HG03442 (cell line): Measurements from ENCODE around the gene FADS2.

ENCODE experiments used
- ATAC-seq: cut with Tn5 transposase; IDR thresholded peaks from one replicate; pipeline ENCODE4 v1.9.1; 2021; ENCODE audit warnings: mild to moderate bottlenecking, moderate library complexity; ENCODE audit not compliant: unreplicated experiment

Gene FADS2

GRCh38 chr11:61902313-61902712 is 74.2 kb downstream of the FADS2 start:
- ATAC-seq = no peak

GRCh38 chr11:61903845-61904244 is 75.7 kb downstream of the FADS2 start:
- no peak for ATAC-seq

DNA sequence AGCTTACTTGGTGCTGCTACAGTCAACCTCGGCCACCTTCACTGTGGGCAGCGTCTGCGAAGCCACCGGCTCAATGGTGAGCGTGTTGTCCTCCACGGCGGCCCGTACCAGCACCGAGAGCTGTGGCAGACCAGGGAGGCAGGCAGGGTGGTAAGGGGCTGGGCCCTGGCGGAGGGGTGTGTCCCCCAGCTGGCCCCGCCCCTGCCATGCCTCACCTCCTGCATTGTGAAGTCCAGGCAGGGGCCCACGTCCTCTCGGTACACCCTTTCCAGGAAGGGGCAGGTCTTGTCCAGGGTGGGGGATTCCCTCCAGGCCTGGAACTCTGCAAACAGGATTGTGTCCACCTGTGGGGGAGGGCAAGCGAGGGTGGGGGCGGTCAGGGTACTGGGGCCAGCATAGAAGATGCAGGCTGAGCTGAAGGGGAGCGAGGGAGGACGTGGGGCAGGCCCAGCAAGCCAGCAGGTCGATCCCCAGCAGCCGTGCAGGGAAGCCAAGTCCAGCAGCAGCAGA is 76.5 kb downstream of the FADS2 start:
- ATAC-seq = no peak

GRCh38 chr11:61905067-61905696 is 77.1 kb downstream of the FADS2 start:
- ATAC-seq = no peak

GRCh38 chr11:61905801-61906521 is 77.9 kb downstream of the FADS2 start:
- ATAC-seq = no peak

DNA sequence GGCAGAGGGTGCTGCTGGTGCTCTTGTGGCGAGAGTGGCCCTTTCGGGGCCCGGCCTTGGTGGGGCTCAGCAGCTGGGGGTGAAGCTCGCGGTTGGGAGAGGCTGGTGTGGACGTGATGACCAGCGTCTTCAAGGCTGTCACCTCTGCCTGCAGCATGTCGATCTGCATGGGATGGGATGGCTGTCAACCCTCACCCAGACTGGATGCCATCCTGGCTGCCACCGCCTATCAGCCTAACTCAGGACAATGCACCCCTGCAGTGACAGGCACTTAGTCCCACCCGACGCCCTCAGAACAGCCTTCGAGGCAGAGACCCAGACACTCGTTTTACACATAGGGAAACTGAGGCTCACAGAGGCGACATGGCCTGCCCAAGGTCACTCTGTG is 78.4 kb downstream of the FADS2 start:
- no peak for ATAC-seq

DNA sequence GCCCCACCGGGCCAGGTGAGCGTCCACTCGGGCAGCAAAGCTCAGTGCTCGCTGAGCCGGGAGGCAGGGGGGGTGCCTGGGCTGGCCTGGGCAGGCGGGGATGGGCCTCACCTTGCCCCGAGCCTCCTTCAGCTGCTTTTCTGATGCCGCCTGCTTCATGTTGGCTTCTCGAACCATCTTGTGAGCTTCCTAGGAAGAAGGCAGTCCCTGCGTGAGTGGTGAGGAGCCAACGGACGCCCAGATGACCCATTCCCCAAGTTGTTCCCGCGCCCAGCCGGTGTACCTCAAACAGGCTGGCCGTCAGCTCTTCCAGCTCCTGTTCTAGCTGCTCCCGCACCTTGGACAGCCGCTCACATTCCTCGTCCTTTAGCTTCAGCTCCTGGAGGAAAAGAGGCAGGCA is 79.2 kb downstream of the FADS2 start:
- ATAC-seq = no peak

- ATAC-seq = no peak
These were observed 80.0 kb downstream of the FADS2 start for GRCh38 chr11:61907871-61908729.

DNA sequence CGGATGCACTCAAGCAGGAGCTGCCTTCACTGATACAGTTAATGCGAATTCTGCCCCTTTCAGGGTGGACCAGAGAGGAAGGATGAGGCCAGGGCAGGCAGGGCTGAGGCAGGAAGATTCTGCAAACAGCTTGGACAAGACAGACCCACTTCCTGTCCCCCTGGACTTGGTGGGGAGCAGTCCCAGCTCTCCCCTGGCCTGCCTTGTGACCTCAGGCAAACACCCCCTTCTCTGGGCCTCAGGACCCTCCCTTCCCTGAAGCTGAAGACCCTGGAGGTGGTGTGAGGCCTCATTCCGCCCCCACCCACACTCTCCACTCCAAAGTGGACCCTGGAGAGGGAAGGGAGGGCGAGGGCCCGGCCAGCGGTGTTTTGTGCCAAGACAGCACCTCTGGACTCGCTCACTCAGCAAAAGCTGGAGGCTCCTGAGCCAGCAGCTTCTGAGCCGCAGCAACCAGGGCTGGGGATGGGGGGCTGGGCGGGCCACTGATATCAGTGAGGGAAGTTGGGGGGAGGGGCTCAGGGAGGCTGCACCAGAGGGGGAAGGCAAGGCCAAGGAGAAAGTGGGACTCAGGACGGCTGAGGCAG is 80.7 kb downstream of the FADS2 start:
- no peak for ATAC-seq

GRCh38 chr11:61910187-61911127 is 82.4 kb downstream of the FADS2 start:
- ATAC-seq = no peak

DNA sequence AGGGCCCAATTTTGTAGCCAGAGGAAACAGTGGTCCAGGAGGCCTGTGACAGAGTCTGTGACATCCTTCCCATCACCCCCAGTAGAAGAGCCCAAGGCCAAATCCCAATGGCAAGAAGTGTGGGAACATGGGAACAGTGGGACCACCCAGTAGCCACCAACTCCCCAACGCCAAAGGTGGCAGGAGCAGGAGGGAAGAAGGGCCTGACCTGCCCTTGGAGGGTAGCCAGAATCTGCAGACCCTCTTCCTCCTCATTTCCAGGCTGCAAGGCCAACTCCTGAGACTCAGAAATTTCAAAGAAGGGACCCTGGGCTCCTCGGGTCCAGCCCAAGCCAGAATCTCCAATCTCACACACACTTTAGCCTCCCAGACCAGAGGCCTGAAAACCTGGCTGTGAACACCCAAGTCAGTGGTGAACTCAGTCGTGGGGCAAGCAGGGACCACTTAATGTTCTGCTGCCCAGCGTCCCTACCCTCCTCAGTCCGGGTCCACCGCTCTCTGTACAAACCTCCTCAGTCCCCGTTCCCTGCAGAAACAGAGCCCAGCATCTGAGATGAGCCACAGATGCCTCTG is 83.1 kb downstream of the FADS2 start:
- ATAC-seq = no peak

DNA sequence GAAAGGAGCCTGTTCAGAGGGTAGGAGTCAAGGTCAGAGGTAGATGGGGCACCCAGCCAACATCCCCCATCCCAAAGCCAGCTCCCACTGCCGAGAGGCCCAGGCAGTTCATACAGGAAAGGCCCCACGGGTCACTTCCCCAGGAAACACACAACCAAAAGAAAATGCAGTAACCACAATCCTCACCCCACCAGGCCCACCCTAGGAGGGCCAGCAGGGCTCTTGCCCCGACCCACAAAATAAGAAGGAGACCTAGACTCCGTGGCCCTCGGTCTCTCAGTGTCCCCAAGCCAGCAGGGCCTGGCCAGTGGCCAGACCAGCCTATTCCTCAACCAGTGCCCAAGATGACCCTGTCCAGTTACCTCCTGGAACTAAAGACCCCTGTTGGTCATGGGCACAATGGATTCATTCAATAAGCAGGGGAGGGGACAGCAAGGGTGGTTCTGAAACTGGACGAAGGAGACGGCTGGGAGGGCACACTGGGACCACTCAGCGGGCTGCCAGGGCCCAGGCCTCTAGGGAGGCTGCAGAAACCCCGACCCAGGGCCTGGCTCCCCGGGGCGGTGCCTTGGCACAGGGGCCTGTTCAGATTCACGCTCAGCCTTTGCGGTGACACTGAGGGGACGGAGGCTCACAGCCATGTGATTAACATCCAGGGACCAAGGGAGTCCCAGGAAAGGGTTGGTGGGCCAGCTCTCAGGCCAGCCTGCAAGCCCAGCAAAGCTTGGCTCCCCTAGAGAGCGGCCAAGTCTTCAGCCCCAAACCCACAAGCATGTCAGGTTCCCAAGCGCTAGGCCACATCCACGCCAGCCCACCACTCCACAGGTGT is 83.8 kb downstream of the FADS2 start:
- ATAC-seq = no peak

DNA sequence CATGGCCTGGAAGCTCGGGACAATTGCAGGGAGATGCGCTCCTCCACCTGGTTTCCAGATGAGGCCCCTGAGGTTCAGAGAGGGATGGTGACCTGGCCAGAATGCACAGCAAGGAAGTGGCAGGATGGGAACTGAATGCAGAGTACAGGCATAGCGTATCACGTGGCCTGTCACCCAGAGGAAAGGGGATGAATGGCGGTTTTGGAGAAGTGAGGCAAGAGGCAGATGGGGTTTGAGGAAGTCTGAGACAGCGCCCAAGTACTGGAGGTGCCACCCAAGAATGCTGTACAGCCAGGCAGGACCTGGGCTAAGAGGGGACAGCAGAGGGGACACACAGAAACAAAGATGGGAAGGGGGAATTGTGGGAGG is 84.4 kb downstream of the FADS2 start:
- no peak for ATAC-seq

- ATAC-seq = no peak
These were observed 85.0 kb downstream of the FADS2 start for GRCh38 chr11:61912991-61913698.

DNA sequence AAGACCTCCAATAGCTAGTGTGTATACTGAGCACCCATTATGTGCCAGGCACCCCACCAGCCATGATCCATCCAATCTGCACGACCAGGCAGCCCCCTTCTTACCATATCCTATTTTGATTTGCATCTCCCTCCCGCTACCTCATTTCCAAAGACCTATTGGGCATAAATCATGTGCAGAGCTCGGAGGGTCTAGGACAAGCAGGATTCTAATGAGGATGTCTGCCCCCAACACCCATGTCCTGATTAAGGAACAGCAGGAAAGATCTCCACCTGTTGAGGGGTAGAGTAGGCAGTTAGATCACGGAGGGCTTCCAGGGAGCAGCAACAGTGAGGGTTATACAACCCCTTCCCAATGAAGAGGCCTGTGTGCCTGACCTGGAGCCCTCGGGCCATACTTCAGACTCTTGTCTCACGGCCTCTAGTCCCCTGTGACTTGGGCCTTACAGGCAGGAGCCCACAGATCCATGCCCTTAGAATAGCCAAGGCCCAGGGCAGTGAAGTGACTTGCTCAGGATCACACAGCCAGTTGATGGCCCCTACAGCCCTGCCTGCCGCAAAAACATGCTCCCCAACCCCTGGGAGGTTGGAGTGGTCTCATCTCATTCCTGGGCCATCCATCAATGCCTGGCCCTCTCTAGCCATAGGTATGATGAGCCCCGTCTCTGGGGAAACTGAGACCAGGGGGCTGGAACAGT is 85.7 kb downstream of the FADS2 start:
- no peak for ATAC-seq

- no peak for ATAC-seq
These were observed 86.5 kb downstream of the FADS2 start for GRCh38 chr11:61914471-61915171.

- no peak for ATAC-seq
These were observed 88.7 kb downstream of the FADS2 start for GRCh38 chr11:61916737-61917333.
